NOMO-1 treated with DMSO at 0.1 percent for 48 hours (cell line): ENCODE measurements around the gene GCG.

ENCODE experiments used
- DNase-seq: peaks from one replicate; lab custom pipeline; 2025; ENCODE audit not compliant: unreplicated experiment; lab: John Stamatoyannopoulos, UW

Gene GCG

GRCh38 chr2:162152147-162152546, at the start of gene GCG:
GCG (minus strand) TSS chr2:162152247; CDS start chr2:162149178, 3,069 bp downstream.
- no peak for DNase-seq

GRCh38 chr2:162200636-162201035, 48.6 kb upstream of the GCG start:
- no peak for DNase-seq

DNA sequence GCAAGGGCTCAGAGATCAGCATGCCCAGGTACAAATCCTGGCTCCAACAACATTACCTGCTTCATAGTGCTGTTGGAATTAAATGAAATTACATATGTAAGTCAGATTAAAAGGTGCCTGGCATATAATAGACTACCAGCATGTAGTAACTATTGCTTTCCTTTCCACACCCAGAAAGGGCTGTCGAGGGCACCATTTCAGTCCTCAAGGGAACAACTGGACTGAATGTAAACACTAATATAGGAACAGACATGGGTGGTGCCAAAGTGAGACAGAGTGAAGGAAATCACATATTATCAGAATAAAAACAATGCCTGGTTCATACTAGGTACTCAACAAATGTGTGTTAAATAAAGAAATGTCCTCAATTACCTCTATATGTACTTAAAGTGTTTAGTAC, 47.9 kb upstream of the GCG start:
- no peak for DNase-seq

- DNase-seq: no peak
These were observed 46.2 kb upstream of the GCG start for GRCh38 chr2:162198239-162198638.

DNA sequence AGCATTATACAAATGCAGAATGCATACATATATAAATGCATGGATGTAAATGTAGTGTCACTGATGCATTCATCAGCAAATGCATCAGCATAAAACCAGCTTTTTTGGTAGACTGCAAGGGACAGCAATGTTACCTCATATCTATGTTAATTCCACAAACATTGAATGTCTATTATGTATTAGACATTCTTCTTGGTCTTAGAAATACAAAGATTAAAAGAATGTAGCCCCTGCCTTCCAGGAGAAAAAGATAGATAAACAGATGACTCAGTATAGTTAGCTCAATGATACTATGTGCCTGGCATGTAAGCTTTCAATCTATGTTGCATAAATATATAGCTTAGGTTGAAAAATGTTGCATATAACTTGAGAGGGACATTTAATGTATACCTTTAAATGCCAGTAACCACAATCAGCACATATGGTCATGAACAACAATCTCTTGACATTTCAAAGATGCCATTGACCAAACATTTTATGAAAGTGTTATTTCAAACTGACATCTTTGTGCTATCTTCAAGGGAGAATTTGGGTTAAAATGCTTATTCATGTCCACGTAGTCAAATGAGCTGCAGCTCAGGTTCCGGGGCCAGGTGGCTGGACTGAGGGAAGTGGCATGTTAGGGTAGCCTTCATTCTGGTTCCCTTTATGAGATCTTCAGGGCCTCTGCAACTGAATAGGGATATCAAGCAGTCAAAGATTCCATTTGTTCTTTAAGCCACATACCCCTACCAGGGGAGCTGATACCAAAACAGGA, 45.2 kb upstream of the GCG start:
- DNase-seq: no peak

DNA sequence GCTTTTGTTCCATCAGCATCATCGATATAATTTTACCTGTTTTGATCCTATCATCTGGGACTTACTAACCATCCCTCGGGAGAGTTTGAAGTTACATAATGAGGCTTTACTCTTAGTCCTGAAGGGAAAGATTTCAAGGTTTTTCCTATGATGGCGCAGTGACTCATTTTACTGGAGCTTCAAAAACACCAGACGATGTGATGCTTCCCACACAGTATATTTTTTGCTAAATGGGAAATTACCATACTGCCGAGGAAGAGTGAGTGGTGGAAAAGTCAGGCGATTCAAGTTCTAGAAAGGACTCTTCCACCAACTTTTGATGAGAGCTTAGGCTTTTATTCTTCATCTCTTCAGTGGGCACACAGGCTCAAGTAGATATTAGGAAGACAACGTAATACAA, 44.6 kb upstream of the GCG start:
- no peak for DNase-seq

DNA sequence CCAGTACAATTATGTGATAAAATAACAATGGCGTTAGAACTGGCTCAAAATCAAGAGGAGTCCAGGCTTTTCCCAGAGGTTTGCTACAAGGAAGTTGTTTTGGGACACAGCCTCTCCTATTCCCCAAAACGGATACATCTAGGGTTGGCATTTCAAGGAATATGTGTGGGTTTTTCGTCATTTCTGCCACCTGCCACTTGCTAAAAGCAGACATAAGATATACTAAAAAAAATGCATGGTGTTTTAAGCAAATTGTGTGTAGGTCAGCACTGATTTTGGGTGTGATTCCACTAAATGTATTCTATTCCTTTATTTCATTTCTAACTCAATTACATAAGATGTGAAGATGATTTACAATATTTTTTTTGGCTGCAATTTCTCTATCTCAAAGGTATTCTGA, 36.4 kb upstream of the GCG start:
- no peak for DNase-seq

GRCh38 chr2:162185541-162186232, 33.6 kb upstream of the GCG start:
- DNase-seq: no peak

DNA sequence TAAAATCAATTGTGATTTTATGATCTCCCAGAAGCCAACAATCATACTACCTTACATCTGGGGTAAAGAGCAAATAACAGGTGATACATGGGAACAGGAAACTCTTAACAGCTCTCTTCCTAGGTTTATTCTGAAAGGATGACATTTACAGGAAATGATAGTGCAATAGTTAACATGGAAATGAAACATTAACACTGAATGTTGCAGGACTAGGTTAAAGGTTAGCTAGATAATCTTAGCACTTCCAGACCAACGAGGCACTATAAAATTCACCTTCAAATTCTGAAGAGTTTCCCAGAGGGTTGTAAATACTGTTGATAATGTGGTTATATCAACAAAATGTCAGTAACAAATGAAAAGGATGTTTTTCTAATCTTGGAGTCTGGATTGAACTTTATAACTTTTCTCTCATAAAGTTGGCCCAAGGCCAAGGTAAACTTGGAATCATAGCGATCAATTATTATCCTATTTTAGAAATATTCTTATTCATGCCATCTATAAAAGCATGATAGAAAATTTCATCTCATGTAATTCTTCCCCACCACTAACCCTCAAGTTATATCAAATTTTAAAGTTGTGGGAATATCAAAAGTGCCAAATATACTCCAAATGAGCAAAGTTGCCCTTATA, 32.9 kb upstream of the GCG start:
- no peak for DNase-seq

DNA sequence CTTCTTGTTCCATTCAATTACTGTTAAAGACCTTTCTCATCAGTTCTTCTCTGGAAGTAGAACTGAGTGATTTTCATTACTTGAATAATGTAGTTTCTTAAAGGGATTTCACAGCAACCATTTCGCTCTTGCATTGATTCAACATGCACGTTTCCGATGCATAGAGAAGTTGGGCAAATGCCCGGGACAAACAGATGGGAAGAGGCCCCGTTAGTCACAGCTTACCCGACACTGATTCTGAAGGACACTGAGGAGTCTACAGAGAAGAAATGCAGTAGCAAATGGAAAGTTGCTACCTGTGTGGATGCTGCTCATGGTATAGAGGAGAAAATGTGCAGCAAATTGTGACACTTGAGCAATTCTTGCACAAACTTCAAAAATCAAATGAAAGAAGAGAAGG, 32.3 kb upstream of the GCG start:
- DNase-seq: no peak

DNA sequence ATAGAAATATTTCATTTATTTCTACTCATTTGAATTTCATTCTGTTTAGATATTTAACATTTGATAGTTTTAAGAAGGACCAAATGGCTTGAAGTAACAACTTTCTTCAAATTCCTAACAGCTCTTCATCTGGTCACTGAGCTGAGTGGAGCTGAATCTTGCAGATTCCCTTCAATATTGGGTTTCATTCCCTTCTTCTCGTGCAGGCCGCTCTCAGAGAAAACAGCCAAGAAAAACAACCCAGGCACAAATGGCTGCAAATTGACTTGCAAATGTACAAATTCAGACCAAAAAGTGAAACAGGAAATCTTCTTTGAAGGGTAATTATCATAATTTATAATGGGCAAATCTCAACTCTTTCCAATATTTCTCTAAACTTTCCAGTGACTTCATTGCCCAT, 30.3 kb upstream of the GCG start:
- no peak for DNase-seq

GRCh38 chr2:162177301-162177700, 25.3 kb upstream of the GCG start:
- DNase-seq: no peak

DNA sequence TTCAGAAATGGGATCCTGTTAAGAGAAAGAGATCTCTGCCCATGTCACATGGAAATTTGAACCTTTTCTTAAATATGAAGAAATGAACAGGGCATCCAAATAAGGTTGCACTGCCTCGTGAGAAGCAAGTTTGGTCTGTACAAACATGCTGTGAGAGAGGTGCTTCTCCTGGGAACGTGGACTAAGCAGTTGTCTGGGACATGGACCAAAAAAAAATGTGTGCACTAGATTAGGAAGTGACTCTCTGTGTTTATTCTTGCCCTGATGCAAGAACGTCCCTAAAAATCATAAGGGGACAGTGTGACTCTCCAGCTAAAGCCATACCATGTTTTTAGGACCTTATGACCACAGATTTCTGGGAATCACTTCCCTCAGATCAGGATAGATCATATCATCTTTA, 23.7 kb upstream of the GCG start:
- no peak for DNase-seq

DNA sequence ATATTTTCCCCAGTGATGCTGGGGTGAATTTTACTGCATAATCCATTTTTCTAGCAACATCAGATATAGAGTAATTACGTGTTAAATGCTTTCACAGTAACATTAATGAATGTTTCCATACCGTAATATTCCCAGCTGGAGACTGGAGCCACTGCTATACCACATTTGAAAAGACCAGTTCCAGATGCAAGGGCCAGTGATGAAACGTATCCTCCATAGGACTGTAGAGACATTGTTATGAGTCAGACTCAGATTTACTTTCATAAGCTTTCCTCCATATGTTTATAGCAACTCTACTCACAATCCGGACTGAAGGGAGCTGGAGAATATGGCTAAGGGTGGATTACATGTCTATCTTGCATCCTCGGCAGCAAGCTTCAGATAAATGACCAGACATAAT, 22.7 kb upstream of the GCG start:
- no peak for DNase-seq

DNA sequence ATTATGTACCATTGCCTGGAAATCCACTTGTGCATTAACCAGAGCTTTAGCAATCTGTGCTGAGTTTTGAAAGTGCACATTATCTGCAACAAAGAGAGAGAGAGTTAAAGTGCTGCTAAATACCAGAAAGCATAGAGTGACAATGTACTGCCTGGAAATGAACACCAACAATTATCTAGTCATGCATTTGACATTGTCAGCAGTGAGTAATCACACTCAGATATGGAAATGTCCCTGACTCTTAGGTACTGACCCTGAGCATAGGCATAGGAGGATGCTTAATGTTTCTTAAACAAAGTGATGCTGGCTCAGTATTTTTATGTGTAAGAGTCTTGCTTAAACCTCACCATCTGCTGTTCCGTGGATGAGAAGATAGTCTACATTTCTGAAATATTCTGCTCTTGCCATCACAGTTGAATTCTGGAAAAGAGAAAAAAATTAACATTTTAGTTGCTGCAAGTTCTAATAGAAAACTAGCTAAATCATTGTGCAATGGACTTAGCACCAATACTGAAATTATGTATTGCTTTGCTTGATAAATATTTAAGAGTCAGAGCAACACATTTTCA, 20.8 kb upstream of the GCG start:
- DNase-seq: no peak

DNA sequence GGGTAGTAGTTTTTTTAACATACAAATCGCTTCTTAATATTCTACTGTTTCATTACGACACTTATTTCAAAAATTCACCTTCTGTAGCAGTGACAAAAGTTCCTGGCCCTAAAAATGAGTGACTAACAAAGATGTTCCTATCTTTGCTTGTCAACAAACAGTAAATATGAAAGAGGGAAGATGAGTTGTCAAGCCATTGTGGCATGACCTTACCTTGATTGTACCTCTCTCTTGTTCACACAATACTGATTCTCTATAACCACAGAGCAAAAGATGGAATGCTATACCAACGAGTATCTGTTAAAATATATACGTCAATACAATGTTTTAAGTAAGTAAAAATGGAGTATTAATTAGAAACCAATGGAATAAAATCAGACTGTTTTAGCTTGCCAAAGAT, 14.7 kb upstream of the GCG start:
- no peak for DNase-seq

DNA sequence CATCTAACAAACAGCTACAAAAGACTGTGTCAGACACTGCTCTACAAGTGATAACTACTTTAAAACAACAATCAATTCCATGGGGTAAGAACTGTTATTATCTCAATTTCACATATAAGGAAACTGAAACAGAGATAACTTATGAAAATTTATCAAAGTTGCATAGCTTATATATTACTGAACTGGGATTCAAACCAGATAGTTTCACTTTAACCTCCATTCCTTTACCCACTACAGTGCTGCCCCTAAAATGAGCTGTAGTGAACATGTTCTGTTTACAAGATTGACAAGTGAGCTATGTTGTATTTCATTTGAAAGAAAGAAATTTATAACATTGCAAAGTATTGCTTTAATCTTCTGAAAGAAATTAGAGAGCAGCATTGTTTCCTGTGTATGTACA, 14.1 kb upstream of the GCG start:
- no peak for DNase-seq

- DNase-seq: no peak
These were observed 12.8 kb upstream of the GCG start for GRCh38 chr2:162164802-162165201.

DNA sequence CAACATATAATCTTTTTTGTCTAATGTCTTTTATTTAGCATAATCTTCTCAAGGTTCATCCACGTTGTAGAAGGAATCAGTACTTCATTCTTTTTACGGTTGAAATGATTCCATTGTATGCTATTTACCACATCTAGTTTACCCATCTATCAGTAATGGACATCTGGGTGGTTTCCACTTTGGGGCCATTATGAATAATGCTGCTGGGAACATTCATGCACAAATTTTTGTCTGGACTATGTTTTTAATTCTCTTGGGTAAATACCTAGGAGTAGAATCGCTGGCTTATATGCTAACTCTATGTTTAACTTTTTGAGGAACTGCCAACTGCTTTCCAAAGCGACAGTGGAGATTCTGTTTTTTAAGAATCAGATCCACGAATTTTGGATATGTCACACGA, 7.4 kb upstream of the GCG start:
- no peak for DNase-seq

DNA sequence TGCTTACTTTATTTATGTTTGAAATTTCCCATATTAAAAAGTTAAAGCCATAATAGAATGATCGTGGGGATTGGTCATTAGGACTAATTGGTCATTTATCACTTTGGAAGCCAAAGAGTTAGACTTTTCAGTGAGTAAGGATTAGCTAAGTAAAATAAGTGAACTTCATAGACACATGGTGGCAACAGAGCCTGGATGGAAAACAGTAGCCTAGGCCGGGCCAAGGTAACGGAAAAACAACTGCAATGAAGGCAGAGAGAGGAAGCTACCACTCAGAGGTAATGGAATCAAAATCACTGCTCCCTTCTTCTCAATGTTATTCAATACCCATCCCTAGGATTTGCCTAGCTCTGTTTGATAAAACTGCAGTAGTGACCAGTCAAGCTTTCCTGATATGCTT, 4.1 kb upstream of the GCG start:
- no peak for DNase-seq

DNA sequence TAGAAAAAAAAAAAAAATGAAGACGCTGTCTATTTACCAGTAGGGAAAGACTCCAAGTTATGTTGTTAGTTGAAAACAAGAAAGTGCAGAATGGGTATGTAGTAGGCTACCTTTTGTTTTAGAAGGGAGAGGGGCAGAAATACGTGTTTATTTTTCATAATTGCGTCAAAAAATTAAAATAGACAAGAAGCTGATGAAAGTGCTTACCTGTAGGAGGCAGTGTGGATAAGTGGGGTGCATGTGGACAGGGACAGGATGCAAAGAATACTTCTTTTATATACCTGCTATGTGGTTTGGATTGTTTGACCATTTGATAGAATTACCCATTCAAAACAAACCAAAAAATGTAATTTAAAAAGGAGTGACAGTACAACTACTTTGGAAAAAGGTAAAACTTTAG, 3.0 kb upstream of the GCG start:
- DNase-seq: no peak

GRCh38 chr2:162153608-162154224, 1.7 kb upstream of the GCG start:
- DNase-seq: peak; percentile 61
